Fibroblast of pulmonary artery (primary cell): ENCODE measurements around the gene C5orf15.

Experiments
- DNase-seq: peaks from one replicate; pipeline ENCODE4 v3.0.0-alpha.2; 2010; ENCODE audit warnings: low read depth
- H3K4me3 ChIP-seq: replicated peaks from 2 replicates; pipeline ENCODE4 v1.5.1; 2011; ENCODE audit warnings: low read depth, mild to moderate bottlenecking, control low read depth, low read length, moderate library complexity
- TF ChIP-seq, protein P1 (sequence below): IDR thresholded peaks from 2 replicates; pipeline ENCODE4 v1.5.1; 2011; ENCODE audit warnings: mild to moderate bottlenecking, control low read depth, low read length, inconsistent platforms; ENCODE audit errors: missing control alignments

C5orf15 gene

GRCh38 chr5:133993185-133993936 is 24.9 kb upstream of the C5orf15 start:
- TF ChIP-seq, protein P1, sequence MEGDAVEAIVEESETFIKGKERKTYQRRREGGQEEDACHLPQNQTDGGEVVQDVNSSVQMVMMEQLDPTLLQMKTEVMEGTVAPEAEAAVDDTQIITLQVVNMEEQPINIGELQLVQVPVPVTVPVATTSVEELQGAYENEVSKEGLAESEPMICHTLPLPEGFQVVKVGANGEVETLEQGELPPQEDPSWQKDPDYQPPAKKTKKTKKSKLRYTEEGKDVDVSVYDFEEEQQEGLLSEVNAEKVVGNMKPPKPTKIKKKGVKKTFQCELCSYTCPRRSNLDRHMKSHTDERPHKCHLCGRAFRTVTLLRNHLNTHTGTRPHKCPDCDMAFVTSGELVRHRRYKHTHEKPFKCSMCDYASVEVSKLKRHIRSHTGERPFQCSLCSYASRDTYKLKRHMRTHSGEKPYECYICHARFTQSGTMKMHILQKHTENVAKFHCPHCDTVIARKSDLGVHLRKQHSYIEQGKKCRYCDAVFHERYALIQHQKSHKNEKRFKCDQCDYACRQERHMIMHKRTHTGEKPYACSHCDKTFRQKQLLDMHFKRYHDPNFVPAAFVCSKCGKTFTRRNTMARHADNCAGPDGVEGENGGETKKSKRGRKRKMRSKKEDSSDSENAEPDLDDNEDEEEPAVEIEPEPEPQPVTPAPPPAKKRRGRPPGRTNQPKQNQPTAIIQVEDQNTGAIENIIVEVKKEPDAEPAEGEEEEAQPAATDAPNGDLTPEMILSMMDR, result no peak
- no peak overlapping the region for H3K4me3 ChIP-seq
- peak; percentile 60 for DNase-seq

DNA sequence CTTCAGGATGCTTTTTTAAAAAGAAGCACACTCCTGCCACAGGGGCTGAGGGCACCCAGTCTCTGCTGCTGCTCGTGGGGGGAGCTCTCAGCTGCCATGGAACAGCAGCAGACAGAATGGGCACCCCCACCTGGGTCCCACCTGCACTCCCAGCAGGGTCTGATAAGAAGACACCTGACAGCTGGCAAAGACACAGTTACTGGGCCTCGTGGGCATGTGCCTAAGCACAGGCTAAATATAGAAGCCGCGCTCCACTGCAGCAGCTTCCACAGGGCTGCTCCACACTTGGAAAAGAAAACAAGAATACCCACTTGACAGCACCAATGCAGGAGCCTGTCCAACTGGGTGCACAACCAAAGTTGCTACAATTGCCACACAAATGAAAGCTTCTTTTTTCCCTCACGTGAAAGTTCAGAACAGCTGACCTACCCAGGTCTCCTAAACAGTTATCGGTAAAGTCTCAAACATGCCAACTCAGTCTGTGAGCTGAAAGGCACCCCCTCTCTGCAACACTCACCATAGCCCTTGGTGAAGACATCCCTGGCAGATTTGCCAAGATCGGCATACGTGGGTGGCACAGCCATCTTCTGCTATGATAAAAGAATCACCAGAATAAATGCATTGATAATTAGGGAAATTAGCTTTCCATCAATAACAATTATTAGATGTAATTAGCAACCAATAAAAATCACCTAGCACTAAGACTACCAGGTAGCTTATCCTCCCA is 24.2 kb upstream of the C5orf15 start:
- TF ChIP-seq, protein P1, result no peak
- no peak overlapping the region for H3K4me3 ChIP-seq
- no peak for DNase-seq

- TF ChIP-seq, protein P1, result no peak
- H3K4me3 ChIP-seq, result no peak overlapping the region
- DNase-seq, result no peak
These were observed 22.9 kb upstream of the C5orf15 start for GRCh38 chr5:133991171-133991910.

DNA sequence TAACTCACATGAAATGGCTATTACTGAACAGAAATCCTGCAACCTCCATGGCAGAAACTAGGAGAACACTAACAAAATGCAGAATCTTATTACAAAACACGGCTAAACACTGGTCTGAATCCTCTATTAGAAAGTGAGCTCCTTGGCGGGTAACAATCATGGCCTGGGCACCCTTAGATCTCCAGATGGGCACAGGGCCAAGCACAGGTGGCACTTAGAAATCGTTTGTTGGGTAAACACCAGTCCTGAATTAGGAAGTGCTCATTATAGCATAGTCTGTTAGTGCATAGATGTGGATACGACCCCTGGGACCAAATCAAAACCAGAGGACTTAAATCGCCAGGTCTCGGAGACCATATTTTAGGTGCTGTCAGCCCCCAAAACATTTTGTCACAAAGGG is 22.0 kb upstream of the C5orf15 start:
- no peak overlapping the region for H3K4me3 ChIP-seq
- no peak for DNase-seq
- TF ChIP-seq, protein P1, result no peak

GRCh38 chr5:133985540-133986180 is 17.2 kb upstream of the C5orf15 start:
- no peak overlapping the region for H3K4me3 ChIP-seq
- TF ChIP-seq, protein P1, result no peak
- DNase-seq, result no peak

DNA sequence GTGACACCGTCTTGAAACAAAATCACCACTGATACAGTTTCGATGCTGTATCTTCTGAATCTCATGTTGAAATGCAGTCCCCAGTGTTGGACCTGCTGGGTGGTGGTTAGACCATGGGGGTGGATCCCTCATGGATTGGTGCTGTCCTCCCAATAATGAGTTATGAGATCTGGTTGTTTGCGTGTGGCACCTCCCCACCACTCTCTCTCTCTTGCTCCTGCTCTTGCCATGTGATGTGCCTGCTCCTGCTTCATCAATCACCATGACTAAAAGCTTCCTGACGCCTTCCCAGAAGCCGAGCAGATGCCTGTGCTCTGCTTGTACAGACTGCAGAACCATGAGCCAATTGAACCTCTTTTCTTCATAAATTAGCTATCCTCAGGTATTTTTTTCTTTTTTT is 15.2 kb upstream of the C5orf15 start:
- no peak overlapping the region for H3K4me3 ChIP-seq
- no peak for DNase-seq
- TF ChIP-seq, protein P1, result no peak
